Measurements from ENCODE around the gene NCOA3. TPM values are rescaled to one million over a fixed set of nuclear protein-coding genes. Genes with fewer than 3 reads are reported as not detected.

Gene NCOA3
- total RNA-seq, 1 experiment from 2014 or later: 31.1 TPM

DNA sequence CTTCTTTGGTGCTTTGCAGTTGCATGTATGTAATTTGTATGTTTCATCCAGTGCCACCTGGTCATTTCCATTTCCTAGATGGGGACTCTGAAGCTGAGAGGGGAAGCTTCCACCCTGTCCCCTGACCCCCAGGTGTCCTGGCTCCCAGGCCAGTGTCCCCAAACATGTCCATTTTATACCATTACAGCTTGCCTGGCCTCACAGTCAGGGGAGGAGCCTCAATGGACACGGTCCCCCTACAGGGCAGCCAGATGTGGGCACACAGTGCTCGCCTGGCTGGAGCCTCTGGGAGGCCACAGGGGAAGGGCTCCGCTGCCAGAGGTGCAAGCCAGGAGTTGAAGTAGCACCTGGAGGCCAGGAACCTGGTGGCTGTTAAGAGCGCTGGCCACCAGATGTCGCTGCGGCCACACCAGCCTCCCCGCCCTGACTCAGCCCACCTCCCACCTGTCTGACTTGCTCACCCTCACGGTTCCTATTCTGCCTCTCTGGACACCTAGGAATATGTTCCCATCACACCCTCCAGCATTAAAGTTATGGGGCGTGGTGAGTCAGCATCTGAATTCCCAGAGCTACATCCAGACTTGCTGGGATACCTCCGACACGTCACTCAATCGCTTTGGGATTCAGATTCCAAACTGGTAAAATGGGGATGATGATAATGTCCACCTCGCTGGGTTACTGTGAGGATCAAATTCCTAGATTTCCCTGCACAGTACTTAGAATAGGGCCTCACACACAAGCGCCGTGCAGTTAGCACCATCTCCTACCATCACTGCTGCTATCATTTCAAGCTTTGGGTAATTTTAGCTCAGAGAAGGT is 176.2 kb downstream of the NCOA3 start:
- peak; percentile 82 for ATAC-seq
- ChIA-PET POLR2A (ENCODE audit: unreplicated experiment) (no interaction called here), CTCF (interaction anchor here (0.5 to 1.1 kb wide), 2 partner anchors 43 to 108 kb away, joined by 3 read pairs; no protein-coding TSS in a partner anchor)
- BruUV-seq (replicated peaks): no TSS peak
- no peaks in the 10 kb centered on the region for H3K27me3 ChIP-seq (ENCODE audit: low read length)
- H3K4me3 ChIP-seq (ENCODE audit: low read length): no peak overlapping the region
- H2AFZ ChIP-seq (ENCODE audit: low read length): no peak overlapping the region
- no peaks in the 10 kb centered on the region for H3K79me2 ChIP-seq (ENCODE audit: low read length)
- H3K4me2 ChIP-seq (ENCODE audit: low read length): no peak overlapping the region
- peak; percentile 77 for DNase-seq
- no peak overlapping the region for H3K9ac ChIP-seq (ENCODE audit: low read length)
- peaks cover 48% of the 10 kb centered on the region for H3K36me3 ChIP-seq (ENCODE audit: low read depth, low read length)
- no peaks in the 10 kb centered on the region for H3K9me3 ChIP-seq (ENCODE audit: low read length)
- no peaks in the 10 kb centered on the region for H3F3A ChIP-seq (ENCODE audit: low read length, unreplicated experiment)
- intact Hi-C loops (cut with micrococcal nuclease): loop anchor here (1.0 to 5.0 kb wide), 2 partner anchors 619 to 943 kb away; no protein-coding TSS in a partner anchor
- no peaks in the 10 kb centered on the region for H3K4me1 ChIP-seq (ENCODE audit: insufficient read depth, low read length)
- H3K9me2 ChIP-seq (replicated peaks; ENCODE audit: low read length): no peaks in the 10 kb centered on the region
- H4K20me1 ChIP-seq (ENCODE audit: low read length): no peaks in the 10 kb centered on the region
- no peak overlapping the region for H3K27ac ChIP-seq (ENCODE audit: low read length)
- TF ChIP-seq EZH2 (IDR thresholded peaks at IDR 0.05; ENCODE audit: low read length, unreplicated experiment): no peak
- TF ChIP-seq, protein P1, sequence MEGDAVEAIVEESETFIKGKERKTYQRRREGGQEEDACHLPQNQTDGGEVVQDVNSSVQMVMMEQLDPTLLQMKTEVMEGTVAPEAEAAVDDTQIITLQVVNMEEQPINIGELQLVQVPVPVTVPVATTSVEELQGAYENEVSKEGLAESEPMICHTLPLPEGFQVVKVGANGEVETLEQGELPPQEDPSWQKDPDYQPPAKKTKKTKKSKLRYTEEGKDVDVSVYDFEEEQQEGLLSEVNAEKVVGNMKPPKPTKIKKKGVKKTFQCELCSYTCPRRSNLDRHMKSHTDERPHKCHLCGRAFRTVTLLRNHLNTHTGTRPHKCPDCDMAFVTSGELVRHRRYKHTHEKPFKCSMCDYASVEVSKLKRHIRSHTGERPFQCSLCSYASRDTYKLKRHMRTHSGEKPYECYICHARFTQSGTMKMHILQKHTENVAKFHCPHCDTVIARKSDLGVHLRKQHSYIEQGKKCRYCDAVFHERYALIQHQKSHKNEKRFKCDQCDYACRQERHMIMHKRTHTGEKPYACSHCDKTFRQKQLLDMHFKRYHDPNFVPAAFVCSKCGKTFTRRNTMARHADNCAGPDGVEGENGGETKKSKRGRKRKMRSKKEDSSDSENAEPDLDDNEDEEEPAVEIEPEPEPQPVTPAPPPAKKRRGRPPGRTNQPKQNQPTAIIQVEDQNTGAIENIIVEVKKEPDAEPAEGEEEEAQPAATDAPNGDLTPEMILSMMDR (conservative IDR thresholded peaks at IDR 0.05; ENCODE audit: low read depth, low read length): peak; percentile 96

DNA sequence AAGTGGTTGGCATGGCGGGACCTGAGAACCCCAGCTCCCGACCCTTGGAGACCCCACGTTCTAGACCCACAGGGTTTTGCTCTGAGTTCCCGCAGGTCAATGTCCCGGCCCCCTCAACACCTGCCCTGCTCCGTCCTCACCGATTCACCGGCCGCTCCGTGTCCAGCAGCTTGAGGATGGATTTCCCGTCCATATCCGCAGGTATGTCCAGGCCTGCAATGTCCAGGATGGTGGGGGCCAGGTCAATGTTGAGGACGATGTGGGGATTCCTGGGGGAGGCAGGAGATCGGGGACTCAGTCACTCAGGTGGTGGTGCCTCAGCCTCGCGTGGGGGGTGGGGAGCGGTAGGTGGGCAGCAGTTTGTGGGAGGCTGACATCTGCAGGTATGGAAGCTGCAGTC is 176.8 kb downstream of the NCOA3 start:
- Histone ChIP-seq H3K79me2 (ENCODE audit: low read length) (no peaks in the 10 kb centered on the region), H3K9me2 (replicated peaks; ENCODE audit: low read length) (no peaks in the 10 kb centered on the region), H4K20me1 (ENCODE audit: low read length) (no peaks in the 10 kb centered on the region), H2AFZ (ENCODE audit: low read length) (no peak overlapping the region), H3K36me3 (ENCODE audit: low read depth, low read length) (peaks cover 46% of the 10 kb centered on the region), H3K27ac (ENCODE audit: low read length) (no peak overlapping the region), H3K9ac (ENCODE audit: low read length) (no peak overlapping the region), H3K4me1 (ENCODE audit: insufficient read depth, low read length) (no peaks in the 10 kb centered on the region), H3K4me2 (ENCODE audit: low read length) (no peak overlapping the region), H3K9me3 (ENCODE audit: low read length) (no peaks in the 10 kb centered on the region), H3F3A (ENCODE audit: low read length, unreplicated experiment) (no peaks in the 10 kb centered on the region), H3K27me3 (ENCODE audit: low read length) (no peaks in the 10 kb centered on the region), H3K4me3 (ENCODE audit: low read length) (no peak overlapping the region)
- ChIA-PET POLR2A (ENCODE audit: unreplicated experiment) (no interaction called here), CTCF (interaction anchor here (0.5 to 1.1 kb wide), 2 partner anchors 43 to 107 kb away, joined by 3 read pairs; no protein-coding TSS in a partner anchor)
- DNase-seq (no peak), ATAC-seq (no peak)
- no TSS peak for BruUV-seq (replicated peaks)
- no peak for TF ChIP-seq EZH2phosphoT487 (IDR thresholded peaks at IDR 0.05; ENCODE audit: borderline replicate concordance, low read length)
- intact Hi-C loops (cut with micrococcal nuclease): loop anchor here (1.0 to 5.0 kb wide), 2 partner anchors 619 to 943 kb away; no protein-coding TSS in a partner anchor

DNA sequence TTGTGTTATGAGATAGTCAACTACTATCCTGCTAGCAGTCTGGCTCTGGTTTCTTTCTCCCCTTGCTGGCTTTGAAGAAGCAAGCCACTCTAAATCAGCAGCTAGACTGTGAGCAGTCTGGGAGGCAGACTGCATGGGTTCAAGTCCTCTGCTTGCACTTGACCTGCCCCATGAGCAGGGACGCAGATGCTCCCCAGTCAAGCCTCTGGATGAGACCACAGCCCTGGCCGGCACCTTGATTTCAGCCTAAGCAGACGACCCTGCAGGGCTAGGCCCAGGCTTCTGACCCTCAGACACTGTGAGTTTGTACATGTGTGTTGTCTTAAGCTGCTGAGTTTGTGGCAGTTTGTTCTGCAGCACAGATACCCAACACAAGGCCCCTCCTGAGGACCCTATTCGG is 177.8 kb downstream of the NCOA3 start:
- H3K4me1 ChIP-seq (ENCODE audit: insufficient read depth, low read length): no peaks in the 10 kb centered on the region
- H3K9me2 ChIP-seq (replicated peaks; ENCODE audit: low read length): no peaks in the 10 kb centered on the region
- H3F3A ChIP-seq (ENCODE audit: low read length, unreplicated experiment): no peaks in the 10 kb centered on the region
- BruUV-seq (replicated peaks): no TSS peak
- H3K27ac ChIP-seq (ENCODE audit: low read length): no peak overlapping the region
- no peak overlapping the region for H3K4me2 ChIP-seq (ENCODE audit: low read length)
- POLR2A ChIA-PET (ENCODE audit: unreplicated experiment): no interaction called here
- H2AFZ ChIP-seq (ENCODE audit: low read length): no peak overlapping the region
- no peak overlapping the region for H3K4me3 ChIP-seq (ENCODE audit: low read length)
- no peak for TF ChIP-seq EZH2 (IDR thresholded peaks at IDR 0.05; ENCODE audit: low read length, unreplicated experiment)
- TF ChIP-seq, protein P1 (conservative IDR thresholded peaks at IDR 0.05; ENCODE audit: low read depth, low read length): no peak
- no peak for TF ChIP-seq EZH2phosphoT487 (IDR thresholded peaks at IDR 0.05; ENCODE audit: borderline replicate concordance, low read length)
- H3K9me3 ChIP-seq (ENCODE audit: low read length): no peaks in the 10 kb centered on the region
- CTCF ChIA-PET: no interaction called here
- peaks cover 51% of the 10 kb centered on the region for H3K36me3 ChIP-seq (ENCODE audit: low read depth, low read length)
- no peak for DNase-seq
- no peak for ATAC-seq
- H3K27me3 ChIP-seq (ENCODE audit: low read length): no peaks in the 10 kb centered on the region
- intact Hi-C loops (cut with micrococcal nuclease): loop anchor here (5.0 kb wide), 1 partner anchor 618 kb away; no protein-coding TSS in a partner anchor
- no peaks in the 10 kb centered on the region for H3K79me2 ChIP-seq (ENCODE audit: low read length)
- H3K9ac ChIP-seq (ENCODE audit: low read length): no peak overlapping the region
- H4K20me1 ChIP-seq (ENCODE audit: low read length): no peaks in the 10 kb centered on the region
